T-cell (primary cell): ENCODE measurements around the gene PTPRA. TPM values are rescaled to one million over a fixed set of nuclear protein-coding genes. Genes with fewer than 3 reads are reported as not detected.
A peak's percentile ranks its signal among the peaks of the same experiment; 100 is the strongest.
"Not testable (repeated sequence)": the region's sequence is repeated elsewhere in the genome, so short reads cannot be mapped to it uniquely, and the experiment has no call there.

Source experiments
- ATAC-seq, 4 experiments: fragments of 200-7000 bp in 3 of 4; fragments of 150-1000 bp in 1 of 4; cut with Tn5 transposase; replicated peaks in 1 of 4; 1 replicate in 3 of 4; 2 replicates in 1 of 4; pipeline ENCODE4 v1.10.0; 2021; ENCODE audit warnings: moderate library complexity in 3 of 4, mild to moderate bottlenecking in 2 of 4, moderate number of reproducible peaks in 1 of 4
- CTCF ChIA-PET, 2 donors: fragments of 300-600 bp; sonication (Branson Sonifier 250); formaldehyde crosslinking; loops; one replicate each; lab custom pipeline; 2022; ENCODE audit warnings: antibody characterized with exemption in 2 of 2; lab: Charles Lee
- POLR2A ChIA-PET, 2 donors: fragments of 300-600 bp; sonication (Branson Sonifier 250); formaldehyde crosslinking; loops; one replicate each; lab custom pipeline; 2022; ENCODE audit warnings: antibody characterized with exemption in 2 of 2; lab: Charles Lee
- DNase-seq, 35 experiments: peaks; one replicate each; pipeline versions ENCODE4 v3.0.0 to v3.0.0-alpha.2; 2013 to 2023
- H3K27ac ChIP-seq: one replicate; pipeline ENCODE4 v1.5.1; 2013; ENCODE audit warnings: low read length
- H3K27me3 ChIP-seq, 2 experiments: replicated peaks in 1 of 2; 1 replicate in 1 of 2; 2 replicates in 1 of 2; pipeline versions ENCODE4 v1.6.1 to v1.7.0; 2013; ENCODE audit warnings: low read length in 1 of 2, mixed read lengths in 1 of 2; ENCODE audit not compliant: control insufficient read depth in 2 of 2, insufficient read depth in 2 of 2; ENCODE audit errors: extremely low read depth in 1 of 2
- H3K36me3 ChIP-seq, 2 donors: 1 replicate in 1 of 2; 2 replicates in 1 of 2; pipeline versions ENCODE4 v1.6.1 to v1.7.0; 2013; ENCODE audit warnings: low read length in 1 of 2; ENCODE audit not compliant: control insufficient read depth in 2 of 2, insufficient read depth in 1 of 2; ENCODE audit errors: extremely low read depth in 1 of 2
- H3K4me1 ChIP-seq, 2 experiments: 1 replicate in 1 of 2; 2 replicates in 1 of 2; pipeline versions ENCODE4 v1.6.1 to v1.7.0; 2013; ENCODE audit warnings: low read length in 2 of 2, mixed read lengths in 1 of 2; ENCODE audit not compliant: insufficient read depth in 2 of 2, control insufficient read depth in 1 of 2; ENCODE audit errors: extremely low read depth in 1 of 2
- H3K4me3 ChIP-seq, 2 donors: 1 replicate in 1 of 2; 2 replicates in 1 of 2; pipeline versions ENCODE4 v1.5.1 to v1.7.0; 2013; ENCODE audit warnings: mild to moderate bottlenecking in 2 of 2, low read length in 1 of 2, moderate library complexity in 1 of 2; ENCODE audit not compliant: control insufficient read depth in 1 of 2; ENCODE audit errors: extremely low read depth in 1 of 2
- H3K9me3 ChIP-seq: 2 replicates; pipeline ENCODE4 v1.7.0; 2013
- H3K27ac Mint-ChIP-seq, 2 donors: one replicate each; pipeline ENCODE4 v1.8.0; 2020 to 2021; ENCODE audit warnings: mild to moderate bottlenecking in 2 of 2, mixed read lengths in 2 of 2
- H3K27me3 Mint-ChIP-seq, 2 donors: one replicate each; pipeline ENCODE4 v1.8.0; 2021 to 2022; ENCODE audit warnings: mixed read lengths in 2 of 2
- H3K36me3 Mint-ChIP-seq: one replicate; pipeline ENCODE4 v1.8.0; 2021; ENCODE audit warnings: mixed read lengths
- H3K4me1 Mint-ChIP-seq, 3 donors: one replicate each; pipeline ENCODE4 v1.8.0; 2020 to 2022; ENCODE audit warnings: mixed read lengths in 3 of 3, mild to moderate bottlenecking in 1 of 3
- H3K4me3 Mint-ChIP-seq, 3 donors: one replicate each; pipeline ENCODE4 v1.8.0; 2020 to 2022; ENCODE audit warnings: mild to moderate bottlenecking in 3 of 3, mixed read lengths in 3 of 3, moderate library complexity in 3 of 3
- H3K9me3 Mint-ChIP-seq, 3 donors: one replicate each; pipeline ENCODE4 v1.8.0; 2020 to 2022; ENCODE audit warnings: mixed read lengths in 3 of 3
- WGBS: methylation state at CpG from one replicate; pipeline ENCODE4 v1.1.5; 2013; ENCODE audit warnings: missing lambda C conversion rate; ENCODE audit not compliant: insufficient coverage; 5-methylcytosine and 5-hydroxymethylcytosine counted together
- total RNA-seq, 35 experiments: library from RNA in 6 of 35; stranded (reverse) in 6 of 35; fragments of 120-200 nt in 1 of 35; gene quantifications; one replicate each; pipeline versions ENCODE4 v1.2.1 to v1.2.4 and lab custom pipeline; 2013 to 2026

Gene PTPRA
- total RNA-seq, 5 donors from 2014 or later (not counting 1 experiment from before 2014, with no cell fraction given), result 66.2 to 98.6 (median 71.5) TPM

GRCh38 chr20:2895154-2895553 is 21.9 kb downstream of the PTPRA start:
- H3K36me3 Mint-ChIP-seq, result peaks cover 27% of the 10 kb centered on the region
- H3K4me3 ChIP-seq, H3K27me3 ChIP-seq, H3K9me3 ChIP-seq, H3K4me3 Mint-ChIP-seq, H3K27ac Mint-ChIP-seq, DNase-seq, POLR2A ChIA-PET, CTCF ChIA-PET, H3K36me3 ChIP-seq, H3K27ac ChIP-seq, H3K27me3 Mint-ChIP-seq, H3K9me3 Mint-ChIP-seq, ATAC-seq: not testable (repeated sequence)
- whole genome bisulfite sequencing, result no CpG with 5 or more reads among the region's 3 CpGs
- peaks cover 10 to 12% of the 10 kb centered on the region in 2 experiments for H3K4me1 ChIP-seq
- H3K4me1 Mint-ChIP-seq, result peaks cover 50 to 58% (median 51%) of the 10 kb centered on the region in 3 donors

GRCh38 chr20:2899243-2899642 is 26.0 kb downstream of the PTPRA start:
- no peaks in the 10 kb centered on the region for H3K27me3 Mint-ChIP-seq
- Histone ChIP-seq H3K27ac (no peak overlapping the region), H3K4me3 (no peak overlapping the region), H3K36me3 (no peaks in the 10 kb centered on the region), H3K4me1 (peaks cover 18 to 23% of the 10 kb centered on the region in 2 experiments), H3K9me3 (no peaks in the 10 kb centered on the region), H3K27me3 (no peaks in the 10 kb centered on the region)
- H3K4me3 Mint-ChIP-seq, result peak overlapping the region in 1 of 3 donors; percentile 76
- H3K4me1 Mint-ChIP-seq, result peaks cover 53 to 62% (median 60%) of the 10 kb centered on the region in 3 donors
- H3K27ac Mint-ChIP-seq, result no peak overlapping the region
- no CpG with 5 or more reads among the region's 3 CpGs for WGBS
- peaks cover 17% of the 10 kb centered on the region for H3K36me3 Mint-ChIP-seq
- DNase-seq (no peak), ATAC-seq (no peak)
- ChIA-PET POLR2A (no interaction called here), CTCF (no interaction called here)
- peaks cover 0 to 1% (median 0%) of the 10 kb centered on the region in 3 donors for H3K9me3 Mint-ChIP-seq

DNA sequence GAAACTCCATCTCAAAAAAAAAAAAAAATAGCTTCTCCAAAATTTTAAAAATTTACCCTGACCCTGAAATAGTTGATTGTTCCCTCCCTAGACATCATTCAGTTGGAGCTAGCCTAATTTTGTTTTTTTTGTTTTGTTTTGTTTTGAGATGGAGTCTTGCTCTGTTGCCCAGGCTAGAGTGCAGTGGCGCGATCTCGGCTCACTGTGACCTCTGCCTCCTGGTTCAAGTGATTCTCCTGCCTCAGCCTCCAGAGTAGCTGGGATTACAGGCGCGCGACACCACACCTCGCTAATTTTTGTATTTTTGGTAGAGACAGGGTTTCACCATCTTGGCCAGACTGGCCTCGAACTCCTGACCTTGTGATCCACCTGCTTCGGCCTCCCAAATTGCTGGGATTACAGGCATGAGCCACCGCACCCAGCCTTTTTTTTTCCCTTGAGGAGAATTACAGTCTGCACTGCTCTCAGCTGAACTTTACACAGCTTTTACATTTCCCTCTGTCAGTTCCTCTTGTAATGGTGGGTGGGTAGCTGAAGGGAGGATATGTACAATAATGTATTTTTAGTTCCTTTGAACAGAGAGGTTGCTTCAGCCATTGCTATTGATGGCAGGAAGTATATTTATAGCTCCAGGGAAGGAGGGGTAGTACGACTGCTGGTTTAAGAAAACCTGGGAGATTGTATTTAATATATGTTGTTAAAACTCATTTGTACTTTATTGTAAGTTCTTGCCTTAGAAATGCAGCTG is 27.7 kb downstream of the PTPRA start:
- Histone ChIP-seq H3K27ac (no peak overlapping the region), H3K36me3 (no peaks in the 10 kb centered on the region), H3K27me3 (no peaks in the 10 kb centered on the region), H3K4me1 (peaks cover 18 to 23% of the 10 kb centered on the region in 2 experiments), H3K4me3 (peak overlapping the region in 1 of 2 donors; percentile 35), H3K9me3 (no peaks in the 10 kb centered on the region)
- Mint-ChIP-seq H3K4me1 (peaks cover 62 to 78% (median 64%) of the 10 kb centered on the region in 3 donors), H3K36me3 (peaks cover 12% of the 10 kb centered on the region), H3K27ac (peak overlapping the region; percentile 17 to 18), H3K9me3 (no peaks in the 10 kb centered on the region), H3K27me3 (no peaks in the 10 kb centered on the region), H3K4me3 (peak overlapping the region in 1 of 3 donors; percentile 76)
- ChIA-PET CTCF (no interaction called here), POLR2A (interaction anchor here in 1 of 2 donors (0.6 kb wide), 1 partner anchor 32 kb away, joined by 7 read pairs; no protein-coding TSS in a partner anchor)
- DNase-seq (no peak), ATAC-seq (peak; percentile 15 to 81 (median 48))
- WGBS, result 77% methylated on average over 6 of the region's 11 CpGs

- no peaks in the 10 kb centered on the region for H3K9me3 Mint-ChIP-seq
- peaks cover 57 to 73% (median 61%) of the 10 kb centered on the region in 3 donors for H3K4me1 Mint-ChIP-seq
- Histone ChIP-seq H3K27ac (no peak overlapping the region), H3K4me3 (no peak overlapping the region), H3K4me1 (peaks cover 18 to 23% of the 10 kb centered on the region in 2 experiments), H3K27me3 (no peaks in the 10 kb centered on the region), H3K9me3 (no peaks in the 10 kb centered on the region), H3K36me3 (no peaks in the 10 kb centered on the region)
- peaks cover 4% of the 10 kb centered on the region for H3K36me3 Mint-ChIP-seq
- H3K27me3 Mint-ChIP-seq, result no peaks in the 10 kb centered on the region
- ChIA-PET POLR2A (no interaction called here), CTCF (no interaction called here)
- DNase-seq (no peak), ATAC-seq (no peak)
- H3K4me3 Mint-ChIP-seq, result no peak overlapping the region
- no peak overlapping the region for H3K27ac Mint-ChIP-seq
- WGBS, result no CpG with 5 or more reads among the region's 1 CpG
These were observed 29.0 kb downstream of the PTPRA start for GRCh38 chr20:2902291-2902690.

DNA sequence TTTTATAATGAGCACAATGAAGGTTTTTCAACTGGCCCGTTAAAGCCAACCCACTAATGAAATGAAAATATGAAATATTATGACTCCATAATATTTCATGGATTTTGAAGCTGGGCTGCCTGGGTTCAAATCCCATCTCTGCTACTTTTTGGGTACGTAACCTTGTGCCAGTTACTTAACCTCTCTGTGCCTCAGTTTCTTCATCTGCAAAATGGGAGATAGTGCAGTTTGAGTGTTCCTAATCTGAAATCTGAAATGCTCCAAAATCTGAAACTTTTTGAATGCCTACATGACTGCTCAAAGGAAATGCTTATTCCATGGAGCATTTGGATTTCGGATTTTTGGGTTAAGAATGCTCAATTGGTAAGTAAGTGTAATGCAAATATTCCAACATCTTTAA is 29.5 kb downstream of the PTPRA start:
- Mint-ChIP-seq H3K27me3 (no peaks in the 10 kb centered on the region), H3K9me3 (no peaks in the 10 kb centered on the region), H3K4me1 (peaks cover 55 to 73% (median 62%) of the 10 kb centered on the region in 3 donors), H3K27ac (no peak overlapping the region), H3K4me3 (no peak overlapping the region), H3K36me3 (peaks cover 4% of the 10 kb centered on the region)
- no peak overlapping the region for H3K4me3 ChIP-seq
- no peak for ATAC-seq
- H3K27me3 ChIP-seq, result no peaks in the 10 kb centered on the region
- ChIA-PET POLR2A (no interaction called here), CTCF (no interaction called here)
- peaks cover 18 to 23% of the 10 kb centered on the region in 2 experiments for H3K4me1 ChIP-seq
- H3K27ac ChIP-seq, result no peak overlapping the region
- no peak for DNase-seq
- H3K36me3 ChIP-seq, result no peaks in the 10 kb centered on the region
- H3K9me3 ChIP-seq, result no peaks in the 10 kb centered on the region
- WGBS, result no CpG with 5 or more reads among the region's 3 CpGs

DNA sequence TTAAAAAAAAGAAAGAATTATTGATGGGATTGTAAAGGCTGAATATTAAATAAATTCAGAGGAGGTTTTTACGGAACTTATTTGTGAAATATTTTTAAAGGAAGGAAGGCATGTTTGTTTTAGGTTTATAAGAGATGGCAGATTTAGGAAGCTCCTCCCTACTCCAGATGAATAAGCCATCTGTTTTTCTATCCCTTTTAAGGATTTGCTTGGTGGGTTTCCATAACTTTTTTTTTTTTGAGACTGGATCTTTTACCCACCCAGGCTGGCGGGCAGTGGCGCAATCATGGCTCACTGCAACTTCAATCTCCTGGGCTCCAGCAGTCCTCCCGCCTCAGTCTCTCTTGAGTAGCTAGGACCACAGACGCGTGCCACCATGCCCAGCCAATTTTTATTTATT is 30.4 kb downstream of the PTPRA start:
- Histone ChIP-seq H3K4me1 (peaks cover 18 to 21% of the 10 kb centered on the region in 2 experiments), H3K4me3 (no peak overlapping the region), H3K27me3 (no peaks in the 10 kb centered on the region), H3K9me3 (no peaks in the 10 kb centered on the region), H3K36me3 (no peaks in the 10 kb centered on the region), H3K27ac (no peak overlapping the region)
- no peaks in the 10 kb centered on the region for H3K9me3 Mint-ChIP-seq
- CTCF ChIA-PET, result no interaction called here
- H3K4me1 Mint-ChIP-seq, result peaks cover 54 to 76% (median 62%) of the 10 kb centered on the region in 3 donors
- POLR2A ChIA-PET, result no interaction called here
- peaks cover 4% of the 10 kb centered on the region for H3K36me3 Mint-ChIP-seq
- DNase-seq (no peak), ATAC-seq (no peak)
- H3K27ac Mint-ChIP-seq, result no peak overlapping the region
- H3K27me3 Mint-ChIP-seq, result no peaks in the 10 kb centered on the region
- 100% methylated on average over 1 of the region's 6 CpGs for WGBS
- H3K4me3 Mint-ChIP-seq, result no peak overlapping the region
